ENCODE measurements around the gene PIPOX.
"Not testable (repeated sequence)": the region's sequence is repeated elsewhere in the genome, so short reads cannot be mapped to it uniquely, and the experiment has no call there.

Gene PIPOX

DNA sequence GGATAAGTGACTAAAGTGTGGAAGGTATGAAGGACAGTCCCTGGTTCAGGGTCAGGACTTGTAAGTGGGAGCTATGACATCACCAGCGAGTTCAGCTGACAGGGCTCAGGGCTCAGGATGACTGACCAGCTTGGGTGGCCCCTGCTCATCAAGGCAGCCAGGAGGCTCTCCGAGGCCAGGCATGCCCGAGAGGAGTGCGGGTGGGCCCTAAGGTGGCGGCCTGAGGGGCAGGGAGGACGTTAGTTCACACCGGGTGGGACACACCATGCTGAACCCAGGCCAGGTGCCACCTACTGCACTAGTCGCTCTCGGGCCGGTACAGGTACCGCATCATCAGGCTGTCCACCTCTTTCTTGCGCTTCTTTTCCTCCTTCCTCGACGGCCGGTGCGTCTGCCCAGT lies 36.5 kb downstream of the PIPOX start:
- Histone ChIP-seq H3K4me3 (no peak overlapping the region), H3K27ac (0 out of 22 replicates have a peak overlapping the region, but pooled peaks of 1 of the 11 experiments have one; percentile 7), H3K27me3 (no peaks in the 10 kb centered on the region), H3K9me3 (replicated peaks in 1 of 11) (no peaks in the 10 kb centered on the region), H3K4me2 (peak overlapping the region in 4 of 11 experiments; percentile 15 to 71 (median 28); a peak in 3 of 22 replicates), H3K36me3 (peaks cover 70 to 100% (median 97%) of the 10 kb centered on the region in 11 experiments), H3K9ac (no peak overlapping the region), H3K4me1 (peaks cover 24 to 46% (median 32%) of the 10 kb centered on the region in 10 experiments), H4K20me1 (peaks cover 0 to 77% (median 39%) of the 10 kb centered on the region in 11 experiments; a peak in 14 of 22 replicates)
- TF ChIP-seq Cebpa-rat (IDR thresholded peaks at IDR 0.05) = no peak

GRCh38 chr17:29079887-29080286 lies 36.9 kb downstream of the PIPOX start:
- Histone ChIP-seq H3K4me2 (no peak overlapping the region), H3K4me1 (peaks cover 29 to 50% (median 37%) of the 10 kb centered on the region in 10 experiments), H3K27ac (peak overlapping the region in 1 of 11 experiments; percentile 45; a peak in 2 of 22 replicates), H4K20me1 (peaks cover 0 to 82% (median 44%) of the 10 kb centered on the region in 11 experiments; a peak in 15 of 22 replicates), H3K9me3 (replicated peaks in 1 of 11) (no peaks in the 10 kb centered on the region), H3K4me3 (no peak overlapping the region), H3K27me3 (no peaks in the 10 kb centered on the region), H3K36me3 (peaks cover 75 to 100% (median 94%) of the 10 kb centered on the region in 11 experiments), H3K9ac (no peak overlapping the region)
- TF ChIP-seq Cebpa-rat (IDR thresholded peaks at IDR 0.05) = no peak

GRCh38 chr17:29080323-29080722 lies 37.4 kb downstream of the PIPOX start:
- peaks cover 33 to 51% (median 41%) of the 10 kb centered on the region in 10 experiments for H3K4me1 ChIP-seq
- H3K36me3 ChIP-seq = peaks cover 79 to 100% (median 95%) of the 10 kb centered on the region in 11 experiments
- H3K4me2 ChIP-seq = no peak overlapping the region
- peak overlapping the region in 3 of 11 experiments; percentile 21 to 45 (median 45); a peak in 4 of 22 replicates for H3K27ac ChIP-seq
- no peaks in the 10 kb centered on the region for H3K9me3 ChIP-seq (replicated peaks in 1 of 11)
- H4K20me1 ChIP-seq = peaks cover 0 to 85% (median 46%) of the 10 kb centered on the region in 11 experiments; a peak in 16 of 22 replicates
- no peak overlapping the region for H3K9ac ChIP-seq
- H3K4me3 ChIP-seq = no peak overlapping the region
- no peaks in the 10 kb centered on the region for H3K27me3 ChIP-seq
- TF ChIP-seq Cebpa-rat (IDR thresholded peaks at IDR 0.05) = no peak

DNA sequence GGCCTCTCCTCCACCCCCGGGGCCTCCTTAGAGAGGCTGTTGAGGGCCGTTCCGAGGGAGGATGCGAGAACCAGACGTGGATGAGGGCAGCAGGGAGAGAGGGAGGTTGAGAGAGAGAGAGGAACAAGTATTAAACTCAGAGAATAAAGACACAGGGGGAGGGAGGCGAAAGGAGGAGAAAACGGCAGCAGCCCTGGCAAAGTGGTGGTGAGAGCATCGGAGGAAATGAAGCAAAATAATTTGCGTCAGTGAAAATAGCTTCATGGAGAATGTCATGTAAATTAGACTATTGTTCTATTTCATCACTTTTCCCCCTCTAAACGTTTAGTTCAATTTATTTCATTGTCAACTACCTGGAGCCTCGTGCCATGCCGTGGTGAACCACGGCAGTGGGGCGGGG lies 38.0 kb downstream of the PIPOX start:
- TF ChIP-seq Cebpa-rat (IDR thresholded peaks at IDR 0.05) = no peak
- Histone ChIP-seq H4K20me1 (peaks cover 5 to 86% (median 46%) of the 10 kb centered on the region in 11 experiments; a peak in 17 of 22 replicates), H3K4me3 (no peak overlapping the region), H3K9me3 (replicated peaks in 1 of 11) (no peaks in the 10 kb centered on the region), H3K36me3 (peaks cover 86 to 100% (median 96%) of the 10 kb centered on the region in 11 experiments), H3K27me3 (no peaks in the 10 kb centered on the region), H3K4me1 (peaks cover 40 to 54% (median 47%) of the 10 kb centered on the region in 10 experiments), H3K4me2 (no peak overlapping the region), H3K9ac (no peak overlapping the region), H3K27ac (peak overlapping the region in 3 of 11 experiments; percentile 21 to 45 (median 45); a peak in 5 of 22 replicates)

GRCh38 chr17:29084541-29085146 lies 41.7 kb downstream of the PIPOX start:
- H3K36me3 ChIP-seq = peaks cover 87 to 100% (median 96%) of the 10 kb centered on the region in 11 experiments
- peak overlapping the region in 4 of 10 experiments; percentile 2 to 15 (median 8); a peak in 4 of 20 replicates for H3K4me3 ChIP-seq
- H3K4me1 ChIP-seq = peaks cover 19 to 77% (median 71%) of the 10 kb centered on the region in 10 experiments
- H3K27ac ChIP-seq = peak overlapping the region in 8 of 11 experiments; percentile 14 to 76 (median 53); a peak in 15 of 22 replicates
- H4K20me1 ChIP-seq = peaks cover 12 to 82% (median 41%) of the 10 kb centered on the region in 11 experiments; a peak in 18 of 22 replicates
- H3K27me3 ChIP-seq = no peaks in the 10 kb centered on the region
- H3K9ac ChIP-seq = peak overlapping the region in 10 of 11 experiments; percentile 4 to 73 (median 46); a peak in 17 of 22 replicates
- no peaks in the 10 kb centered on the region for H3K9me3 ChIP-seq (replicated peaks in 1 of 11)
- peak overlapping the region; percentile 28 to 94 (median 79) for H3K4me2 ChIP-seq
- no peak for TF ChIP-seq Cebpa-rat (IDR thresholded peaks at IDR 0.05)

DNA sequence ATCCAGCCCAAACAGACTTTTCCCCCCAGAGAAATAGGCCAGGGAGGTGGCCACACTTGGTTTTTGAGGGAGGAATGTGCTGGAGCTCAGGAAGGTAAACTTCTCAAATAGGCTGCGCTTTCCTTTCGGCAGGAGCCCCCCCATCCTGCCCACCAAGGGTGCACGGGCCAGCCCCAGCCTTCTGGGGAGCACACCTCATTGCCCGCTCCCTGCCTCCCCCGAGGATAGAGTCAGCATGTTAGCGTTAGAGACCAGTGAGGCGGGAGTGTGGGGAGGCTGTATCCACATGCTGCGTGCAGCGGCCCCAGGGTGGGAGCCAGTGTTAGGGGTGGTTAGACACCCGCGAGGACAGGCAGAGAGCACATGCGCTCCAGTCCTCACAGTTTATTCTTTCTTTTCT lies 42.3 kb downstream of the PIPOX start:
- TF ChIP-seq Cebpa-rat (IDR thresholded peaks at IDR 0.05) = no peak
- H3K4me1 ChIP-seq = peaks cover 17 to 82% (median 76%) of the 10 kb centered on the region in 10 experiments
- peak overlapping the region in 8 of 11 experiments; percentile 14 to 76 (median 53); a peak in 14 of 22 replicates for H3K27ac ChIP-seq
- peak overlapping the region in 4 of 10 experiments; percentile 2 to 15 (median 8); a peak in 4 of 20 replicates for H3K4me3 ChIP-seq
- H4K20me1 ChIP-seq = peaks cover 12 to 82% (median 42%) of the 10 kb centered on the region in 11 experiments; a peak in 18 of 22 replicates
- no peaks in the 10 kb centered on the region for H3K9me3 ChIP-seq (replicated peaks in 1 of 11)
- peaks cover 87 to 100% (median 96%) of the 10 kb centered on the region in 11 experiments for H3K36me3 ChIP-seq
- no peaks in the 10 kb centered on the region for H3K27me3 ChIP-seq
- peak overlapping the region in 10 of 11 experiments; percentile 4 to 73 (median 46); a peak in 17 of 22 replicates for H3K9ac ChIP-seq
- H3K4me2 ChIP-seq = peak overlapping the region; percentile 28 to 94 (median 79)

GRCh38 chr17:29086628-29087332 lies 43.8 kb downstream of the PIPOX start:
- peaks cover 87 to 100% (median 96%) of the 10 kb centered on the region in 11 experiments for H3K36me3 ChIP-seq
- no peaks in the 10 kb centered on the region for H3K9me3 ChIP-seq (replicated peaks in 1 of 11)
- H3K4me3 ChIP-seq = no peak overlapping the region
- peak overlapping the region in 6 of 11 experiments; percentile 8 to 56 (median 26); a peak in 8 of 22 replicates for H3K9ac ChIP-seq
- peak overlapping the region in 2 of 11 experiments; percentile 24 to 28; a peak in 4 of 22 replicates for H3K27ac ChIP-seq
- peak overlapping the region in 10 of 11 experiments; percentile 28 to 94 (median 81); a peak in 18 of 22 replicates for H3K4me2 ChIP-seq
- peaks cover 15 to 89% (median 57%) of the 10 kb centered on the region in 11 experiments; a peak in 19 of 22 replicates for H4K20me1 ChIP-seq
- no peak for TF ChIP-seq Cebpa-rat (IDR thresholded peaks at IDR 0.05)
- no peaks in the 10 kb centered on the region for H3K27me3 ChIP-seq
- H3K4me1 ChIP-seq = peaks cover 17 to 98% (median 92%) of the 10 kb centered on the region in 10 experiments

DNA sequence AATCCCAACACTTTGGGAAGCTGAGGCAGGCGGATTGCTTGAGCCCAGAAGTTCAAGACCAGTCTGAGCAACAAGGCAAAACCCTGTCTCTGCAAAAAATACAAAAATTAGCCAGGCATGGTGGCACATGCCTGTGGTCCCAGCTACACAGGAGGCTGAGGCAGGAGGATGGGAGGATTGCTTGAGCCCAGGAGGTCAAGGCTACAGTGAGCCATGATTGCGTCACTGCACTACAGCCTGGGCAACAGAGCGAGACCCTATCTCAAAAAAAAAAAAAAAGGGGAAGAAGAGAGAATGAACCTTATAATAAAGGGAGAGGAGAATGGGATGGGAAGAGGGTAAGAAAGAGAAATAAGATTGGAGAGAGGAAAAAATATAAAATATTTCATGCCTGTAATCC lies 45.8 kb downstream of the PIPOX start:
- Histone ChIP-seq H3K4me2 (peak overlapping the region in 7 of 11 experiments; percentile 5 to 39 (median 15); a peak in 10 of 22 replicates), H4K20me1 (peaks cover 20 to 93% (median 73%) of the 10 kb centered on the region in 11 experiments; a peak in 19 of 22 replicates), H3K27ac (peak overlapping the region in 2 of 11 experiments; percentile 14 to 22; a peak in 1 of 22 replicates), H3K36me3 (peaks cover 87 to 100% (median 96%) of the 10 kb centered on the region in 11 experiments), H3K4me1 (peaks cover 17 to 96% (median 88%) of the 10 kb centered on the region in 10 experiments)
- H3K27me3 ChIP-seq; H3K9me3 ChIP-seq (replicated peaks in 1 of 11); H3K4me3 ChIP-seq; H3K9ac ChIP-seq: not testable (repeated sequence)
- TF ChIP-seq Cebpa-rat (IDR thresholded peaks at IDR 0.05) = peak in 5 of 11 experiments; percentile 13 to 47 (median 29); a peak in 4 of 22 replicates
